Mucosa of gallbladder (tissue), 1 donor: Measurements from ENCODE around the gene ASCL5. TPM values are rescaled to one million over a fixed set of nuclear protein-coding genes. Genes with fewer than 3 reads are reported as not detected.

Experiments
- DNase-seq: peaks from one replicate; pipeline ENCODE4 v3.0.0-alpha.2; 2020; ENCODE audit warnings: low spot score
- total RNA-seq: library from RNA; stranded (reverse); gene quantifications from one replicate; pipeline ENCODE4 v1.2.1, GENCODE V29; 2021
- donor health status: DM: no; HTN: no; CAD: no.

ASCL5 gene
- total RNA-seq, 1 donor from 2014 or later = 0.12 TPM

DNA sequence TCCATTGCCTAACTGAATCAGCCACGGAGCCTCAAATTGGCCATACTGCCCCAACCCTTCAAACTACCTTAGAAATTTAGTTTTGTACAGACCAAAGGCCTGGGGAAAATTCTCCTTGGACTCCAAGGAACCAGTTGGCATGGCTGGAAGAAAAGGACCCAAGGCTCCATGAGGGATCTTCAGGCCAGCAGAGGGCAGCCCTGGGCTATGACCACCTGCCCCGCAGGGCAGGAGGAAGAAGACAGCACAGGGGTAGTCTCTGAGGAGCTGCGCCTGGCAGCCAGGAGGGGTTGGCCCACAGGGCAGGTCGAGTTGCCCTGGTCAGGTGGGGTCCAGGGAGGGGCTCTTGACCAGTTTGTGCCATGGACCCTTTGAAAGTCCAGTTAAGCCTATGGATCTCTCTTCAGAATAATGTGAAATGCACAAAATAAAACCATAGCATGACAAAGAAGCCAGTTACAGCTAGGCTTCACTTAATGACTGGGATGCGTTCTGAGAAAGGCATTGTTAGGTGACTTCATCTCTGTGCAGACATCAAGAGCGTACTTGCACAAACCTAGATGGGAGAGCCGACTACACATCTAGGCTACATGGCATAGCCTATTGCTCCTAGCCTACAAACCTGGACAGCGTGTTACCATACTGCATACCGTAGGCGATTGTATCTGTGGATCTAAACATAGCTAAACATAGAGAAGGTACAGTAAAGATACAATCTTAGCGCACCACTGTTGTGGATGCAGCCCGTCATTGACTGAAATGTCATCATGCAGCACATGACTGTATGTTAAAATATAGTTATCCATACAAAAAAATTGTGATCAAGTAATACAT is 40.9 kb downstream of the ASCL5 start:
- DNase-seq = peak; percentile 55

- DNase-seq = no peak
Measured at GRCh38 chr1:201084295-201084694, 42.7 kb downstream of the ASCL5 start.

GRCh38 chr1:201083741-201084140 is 43.2 kb downstream of the ASCL5 start:
- no peak for DNase-seq

DNA sequence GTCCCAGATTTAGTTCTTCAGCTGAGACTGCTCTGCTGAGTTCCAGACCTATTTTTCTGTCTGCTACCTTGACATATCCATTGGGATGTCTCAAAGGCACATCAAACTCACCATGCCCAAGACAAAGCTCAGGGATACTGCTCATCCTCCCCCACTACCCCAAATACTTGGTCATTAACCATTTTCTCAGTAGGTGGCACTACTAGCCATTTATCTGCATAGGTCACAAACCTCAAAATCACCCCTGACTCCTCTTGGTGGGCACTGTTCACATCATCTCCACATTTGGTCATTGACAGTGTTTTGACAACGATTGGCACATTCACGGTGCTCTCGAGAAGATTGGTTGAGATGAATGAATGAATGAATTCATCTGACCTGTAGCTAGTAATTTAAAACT is 46.8 kb downstream of the ASCL5 start:
- DNase-seq = no peak

DNA sequence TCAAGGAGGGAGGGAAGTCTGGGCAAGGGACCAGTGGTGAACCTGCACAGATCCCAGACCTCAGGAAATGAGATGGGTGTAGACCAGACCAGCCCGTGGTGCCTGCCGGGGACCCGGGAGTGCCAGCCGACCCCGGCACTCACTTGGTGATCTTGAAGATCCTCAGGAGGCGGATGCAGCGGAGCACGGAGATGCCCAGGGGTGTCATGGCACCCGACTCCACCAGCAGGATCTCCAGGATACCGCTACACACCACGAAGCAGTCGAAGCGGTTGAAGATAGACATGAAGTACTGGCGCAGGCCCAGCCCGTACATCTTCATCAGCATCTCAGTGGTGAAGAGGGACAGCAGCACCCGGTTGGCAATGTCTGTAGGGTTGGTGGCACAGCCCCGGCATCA is 49.2 kb downstream of the ASCL5 start:
- DNase-seq = no peak

DNA sequence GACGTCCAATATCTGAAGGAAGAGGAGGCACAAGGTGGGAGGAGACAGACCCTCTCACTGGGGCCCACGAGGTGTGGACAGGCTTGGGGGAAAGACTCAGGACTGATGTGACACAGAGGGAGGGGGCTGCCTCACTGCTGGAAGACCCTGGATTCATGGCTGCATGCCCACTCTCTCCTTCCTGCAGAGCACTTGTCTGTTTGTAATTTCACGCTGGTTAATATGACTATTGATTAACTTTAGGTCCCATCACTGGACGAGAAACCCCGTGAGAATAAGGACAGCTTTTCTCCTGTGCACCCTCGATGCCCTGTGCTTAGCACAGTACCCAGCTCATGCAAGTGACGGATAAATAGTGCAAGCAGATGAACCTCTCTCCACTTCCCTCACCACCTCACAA is 49.9 kb downstream of the ASCL5 start:
- no peak for DNase-seq

DNA sequence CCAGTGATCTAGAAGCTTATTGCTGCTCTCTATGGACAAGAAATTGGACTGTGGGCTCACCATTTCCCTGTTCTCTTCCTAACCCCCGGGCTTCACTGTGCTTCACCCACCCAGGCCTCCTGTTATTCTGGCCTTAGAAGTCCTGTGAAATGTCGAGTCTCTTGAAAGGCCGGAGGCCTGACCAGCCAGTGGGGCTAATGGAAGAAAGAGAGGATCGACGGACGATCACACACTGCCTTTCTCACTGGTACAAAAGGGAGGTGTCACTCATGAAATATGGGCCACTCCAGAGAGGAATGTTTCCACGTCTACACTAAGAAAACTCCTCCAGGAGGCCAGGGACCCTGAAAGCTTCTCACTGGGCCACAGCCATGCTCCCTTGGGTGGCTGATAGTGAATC is 50.9 kb downstream of the ASCL5 start:
- DNase-seq = no peak

DNA sequence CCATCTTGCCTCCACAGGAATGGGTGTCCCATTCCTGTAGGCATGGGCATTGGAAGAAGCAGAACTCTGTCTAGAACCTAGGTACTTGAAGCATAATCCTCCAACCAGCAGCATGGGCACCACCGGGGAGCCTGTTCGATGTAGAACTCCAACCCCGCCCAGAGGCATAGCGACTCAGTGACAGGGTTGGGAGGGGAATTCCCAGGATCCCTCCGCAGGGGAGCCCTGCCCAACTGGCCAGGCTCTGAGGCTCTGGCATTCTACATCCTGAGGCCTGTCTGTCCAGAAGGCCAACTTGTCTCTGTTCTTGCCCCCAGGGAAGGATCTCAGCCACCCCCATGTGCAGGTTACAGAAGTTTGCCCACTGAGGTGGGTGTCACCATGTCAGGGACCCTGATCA is 53.0 kb downstream of the ASCL5 start:
- no peak for DNase-seq

DNA sequence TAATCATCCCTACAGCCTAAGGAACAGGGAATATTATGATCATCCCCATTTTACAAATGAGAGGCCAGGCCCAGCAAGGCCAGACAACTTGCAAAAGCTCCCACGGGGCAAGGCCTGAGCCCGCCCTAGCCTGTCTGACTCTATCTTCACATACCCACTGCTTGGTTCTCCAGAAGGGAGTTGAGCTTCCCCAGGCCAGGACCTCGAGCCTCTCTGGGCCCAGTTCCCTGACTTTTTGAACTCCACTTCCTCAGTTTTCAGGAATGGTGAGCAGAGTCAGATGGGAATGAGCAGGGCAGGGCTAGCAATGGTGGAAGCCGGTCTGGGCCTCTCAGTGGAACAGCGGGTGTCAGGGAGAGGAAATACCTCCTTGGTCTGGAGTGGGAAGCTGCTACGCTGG is 54.1 kb downstream of the ASCL5 start:
- no peak for DNase-seq

GRCh38 chr1:201072149-201072548 is 54.8 kb downstream of the ASCL5 start:
- no peak for DNase-seq

GRCh38 chr1:201069636-201070035 is 57.3 kb downstream of the ASCL5 start:
- DNase-seq = no peak

GRCh38 chr1:201068976-201069375 is 58.0 kb downstream of the ASCL5 start:
- DNase-seq = no peak

DNA sequence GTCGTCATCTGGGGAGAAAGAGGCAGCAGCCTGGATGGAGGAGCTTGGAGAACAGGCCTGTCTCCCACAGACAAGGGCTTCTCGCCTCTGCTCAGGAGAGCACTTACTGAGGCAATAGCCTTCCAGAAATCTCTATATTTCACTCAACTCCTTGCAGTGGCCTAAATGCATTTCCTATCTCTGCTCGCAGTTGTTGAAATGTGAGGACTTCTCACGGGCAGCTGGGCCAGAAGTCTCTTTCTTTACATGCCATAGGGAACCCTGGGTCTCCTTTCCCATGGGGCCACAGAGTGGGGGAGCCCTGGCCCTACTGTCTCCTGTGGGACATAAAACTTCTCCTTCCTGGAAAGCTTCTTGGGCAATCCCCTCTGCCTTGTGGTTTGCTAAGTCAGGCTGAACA is 60.0 kb downstream of the ASCL5 start:
- DNase-seq = no peak

DNA sequence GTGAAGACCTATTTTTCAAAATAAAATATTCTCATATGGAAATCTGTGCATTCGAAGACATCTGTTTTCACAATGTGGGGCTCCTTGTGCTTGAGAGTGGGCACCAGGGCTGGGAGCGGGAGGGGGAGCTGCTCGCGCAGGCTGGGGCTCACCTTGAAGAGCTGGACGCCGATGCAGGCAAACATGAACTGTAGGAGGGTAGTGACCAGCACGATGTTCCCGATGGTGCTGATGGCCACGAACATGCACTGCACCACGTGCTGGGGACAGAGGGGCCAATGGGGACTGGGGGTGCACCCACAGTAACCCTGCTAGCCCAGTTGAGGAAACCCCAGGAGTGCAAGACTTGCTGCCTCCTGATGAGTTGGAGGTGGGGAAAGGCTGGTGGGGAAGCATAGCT is 61.3 kb downstream of the ASCL5 start:
- DNase-seq = no peak

DNA sequence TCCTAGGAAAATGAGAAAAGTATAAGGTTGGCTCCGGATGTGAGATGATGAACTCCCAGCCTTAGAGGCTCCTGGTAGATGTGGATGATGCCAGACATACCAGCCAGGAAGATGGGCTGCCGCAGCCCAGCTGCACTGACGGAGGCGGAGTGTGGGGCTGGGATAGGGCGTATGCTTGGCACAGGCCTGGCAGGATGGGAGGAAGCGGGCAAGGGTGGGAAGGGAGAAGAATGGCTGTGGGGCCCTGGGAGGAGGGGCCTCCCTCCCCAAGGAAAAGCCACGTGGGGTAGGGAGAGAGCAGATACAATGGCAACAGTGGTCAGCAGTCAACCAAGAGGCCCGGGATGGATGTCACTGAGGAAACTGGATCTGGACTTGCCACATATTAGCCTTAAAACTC is 62.2 kb downstream of the ASCL5 start:
- no peak for DNase-seq

Other genes with a start within 250 kb of the ASCL5 start
- 152 TPM for gene INAVA, start 232.3 kb downstream of the ASCL5 start, total RNA-seq
- 4.9 TPM for gene KIF21B, start 103.5 kb downstream of the ASCL5 start, total RNA-seq
- not detected for gene CACNA1S, start 14.8 kb downstream of the ASCL5 start, total RNA-seq
- gene TMEM9, start 27.3 kb upstream of the ASCL5 start, total RNA-seq = 72.8 TPM
- 0.40 TPM for gene IGFN1, start 63.6 kb upstream of the ASCL5 start, total RNA-seq
- gene PKP1, start 156.3 kb upstream of the ASCL5 start, total RNA-seq = 0.09 TPM